ENCODE results near the gene TUBE1. TPM values are rescaled to one million over a fixed set of nuclear protein-coding genes. Genes with fewer than 3 reads are reported as not detected.

Gene TUBE1
- total RNA-seq, 1 experiment from 2014 or later = 11.6 TPM

GRCh38 chr6:112038756-112039430, 48.4 kb downstream of the TUBE1 start:
- Mint-ChIP-seq H3K27me3 (ENCODE audit: low read depth) (no peaks in the 10 kb centered on the region; the same call in 1 of the 2 replicates), H3K9me3 (no peaks in the 10 kb centered on the region), H3K27ac (no peak overlapping the region), H3K36me3 (ENCODE audit: insufficient read depth in 1 of 3, low read depth in 3 of 3) (no peaks in the 10 kb centered on the region; a peak in 1 of 7 replicates), H3K4me3 (no peak overlapping the region), H3K4me1 (peaks cover 5 to 7% of the 10 kb centered on the region in 2 experiments)
- Histone ChIP-seq H2BK20ac (ENCODE audit: low read depth, low read length, poor library complexity, severe bottlenecking) (no peak overlapping the region), H4K91ac (ENCODE audit: insufficient read length, low read depth, low read length) (no peak overlapping the region), H3K9ac (ENCODE audit: extremely low read depth, insufficient read length, low read length) (no peak overlapping the region), H3K4me2 (ENCODE audit: insufficient read depth, insufficient read length, low read length) (no peak overlapping the region), H2AFZ (ENCODE audit: low read length) (no peak overlapping the region), H3K79me2 (ENCODE audit: insufficient read depth, low read length) (no peaks in the 10 kb centered on the region), H3K23me2 (ENCODE audit: insufficient read length, low read depth, low read length, poor library complexity, severe bottlenecking) (no peaks in the 10 kb centered on the region), H4K8ac (replicated peaks; ENCODE audit: insufficient read length, low read depth, low read length) (no peak overlapping the region), H2BK120ac (ENCODE audit: low read depth, low read length, poor library complexity, severe bottlenecking) (no peak overlapping the region), H4K5ac (ENCODE audit: insufficient read length, low read depth, low read length) (no peak overlapping the region), H3T11ph (ENCODE audit: low read length) (no peak overlapping the region), H3K23ac (ENCODE audit: insufficient read length, low read depth, low read length) (no peak overlapping the region), H3K14ac (ENCODE audit: insufficient read depth, low read length) (no peak overlapping the region), H2BK15ac (ENCODE audit: low read depth, low read length) (no peak overlapping the region), H3K4me1 (ENCODE audit: insufficient read depth, low read length) (peaks cover 4% of the 10 kb centered on the region; the same call in 1 of the 2 replicates), H3K27ac (ENCODE audit: insufficient read length, low read depth, low read length) (no peak overlapping the region), H3K4ac (ENCODE audit: low read depth, low read length) (no peak overlapping the region), H4K20me1 (ENCODE audit: control insufficient read depth, insufficient read depth, insufficient read length) (no peaks in the 10 kb centered on the region), H3K27me3 (ENCODE audit: insufficient read depth, low read length) (no peaks in the 10 kb centered on the region), H3K56ac (ENCODE audit: insufficient read length, low read depth, low read length) (no peak overlapping the region), H3K9me3 (ENCODE audit: control insufficient read depth, low read depth, low read length) (no peaks in the 10 kb centered on the region), H2AK5ac (ENCODE audit: insufficient read length, low read length) (no peak overlapping the region), H2BK12ac (ENCODE audit: insufficient read length, low read depth, low read length) (no peak overlapping the region), H3K79me1 (ENCODE audit: insufficient read depth, low read depth, low read length, poor library complexity, severe bottlenecking) (no peaks in the 10 kb centered on the region), H3K18ac (ENCODE audit: insufficient read length, low read depth, low read length) (no peak overlapping the region), H2BK5ac (ENCODE audit: insufficient read length, low read length) (no peak overlapping the region)
- no CpG with 5 or more reads among the region's 15 CpGs for WGBS (ENCODE audit: extremely low coverage, insufficient read length, low lambda C conversion rate)
- DNase-seq = no peak
- no peak for TF ChIP-seq CTCF (conservative IDR thresholded peaks at IDR 0.05)

Measured in H9 (cell line).